Activated naive CD4-positive, alpha-beta T cell (primary cell): Measurements from ENCODE around the gene IFFO2.
A peak's percentile ranks its signal among the peaks of the same experiment; 100 is the strongest.
"Not testable (repeated sequence)": the region's sequence is repeated elsewhere in the genome, so short reads cannot be mapped to it uniquely, and the experiment has no call there.

Experiments
- DNase-seq, 4 experiments: peaks; one replicate each; lab custom pipeline; 2025; lab: John Stamatoyannopoulos, UW

IFFO2 gene

DNA sequence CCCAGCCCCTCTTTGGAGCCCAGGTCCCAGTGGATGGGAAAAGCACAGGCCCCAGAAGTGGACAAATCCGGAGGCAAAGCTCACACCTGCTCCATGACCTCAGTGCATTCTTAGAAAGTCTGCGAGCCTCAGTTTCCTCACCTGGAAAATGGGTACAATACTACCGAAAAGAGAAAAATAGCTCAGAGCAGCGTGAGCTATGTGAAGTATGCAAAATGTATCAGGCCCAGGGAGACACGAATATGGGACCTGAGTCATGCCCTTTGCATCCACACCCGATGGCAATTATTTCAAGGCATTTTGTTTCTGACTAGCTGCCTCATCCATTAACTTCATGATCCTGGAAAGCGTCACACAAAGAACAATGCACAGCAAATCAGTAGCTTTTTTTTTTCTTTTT is 63.4 kb downstream of the IFFO2 start:
- DNase-seq, result no peak

DNA sequence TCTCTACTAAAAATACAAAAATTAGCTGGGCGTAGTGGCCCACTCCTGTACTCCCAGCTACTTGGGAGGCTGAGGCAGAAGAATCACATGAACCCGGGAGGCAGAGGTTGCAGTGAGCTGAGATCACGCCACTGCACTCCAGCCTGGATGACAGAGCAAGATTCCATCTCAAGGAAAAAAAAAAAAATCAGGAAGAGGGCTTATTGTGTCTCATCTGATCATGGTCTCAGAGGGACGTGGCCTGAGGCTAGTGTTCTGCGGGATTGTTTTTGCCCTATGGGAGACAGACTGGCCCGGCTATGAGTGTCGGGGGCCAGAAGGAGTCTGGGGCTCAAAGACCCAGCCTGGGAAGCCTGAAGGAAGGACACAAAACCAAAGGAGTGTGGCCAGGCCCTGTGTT is 64.6 kb downstream of the IFFO2 start:
- DNase-seq, result not testable (repeated sequence)

DNA sequence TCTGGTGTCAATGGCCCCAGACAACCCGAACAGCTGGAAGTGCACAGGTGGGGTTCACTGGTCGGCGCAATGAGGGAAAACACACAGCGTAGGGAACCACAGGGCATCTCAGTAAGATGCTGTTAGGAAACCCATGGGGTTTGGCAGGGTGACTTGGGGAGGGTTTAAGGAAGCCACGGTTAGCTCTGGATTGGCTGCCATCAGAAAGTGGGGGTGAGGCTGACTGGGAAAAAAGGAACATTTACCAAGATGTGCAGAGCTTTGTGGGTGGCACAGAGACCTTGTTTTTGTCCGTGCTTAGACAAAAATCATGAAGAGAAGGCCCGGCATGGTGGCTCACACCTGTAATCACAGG is 65.1 kb downstream of the IFFO2 start:
- DNase-seq, result no peak

DNA sequence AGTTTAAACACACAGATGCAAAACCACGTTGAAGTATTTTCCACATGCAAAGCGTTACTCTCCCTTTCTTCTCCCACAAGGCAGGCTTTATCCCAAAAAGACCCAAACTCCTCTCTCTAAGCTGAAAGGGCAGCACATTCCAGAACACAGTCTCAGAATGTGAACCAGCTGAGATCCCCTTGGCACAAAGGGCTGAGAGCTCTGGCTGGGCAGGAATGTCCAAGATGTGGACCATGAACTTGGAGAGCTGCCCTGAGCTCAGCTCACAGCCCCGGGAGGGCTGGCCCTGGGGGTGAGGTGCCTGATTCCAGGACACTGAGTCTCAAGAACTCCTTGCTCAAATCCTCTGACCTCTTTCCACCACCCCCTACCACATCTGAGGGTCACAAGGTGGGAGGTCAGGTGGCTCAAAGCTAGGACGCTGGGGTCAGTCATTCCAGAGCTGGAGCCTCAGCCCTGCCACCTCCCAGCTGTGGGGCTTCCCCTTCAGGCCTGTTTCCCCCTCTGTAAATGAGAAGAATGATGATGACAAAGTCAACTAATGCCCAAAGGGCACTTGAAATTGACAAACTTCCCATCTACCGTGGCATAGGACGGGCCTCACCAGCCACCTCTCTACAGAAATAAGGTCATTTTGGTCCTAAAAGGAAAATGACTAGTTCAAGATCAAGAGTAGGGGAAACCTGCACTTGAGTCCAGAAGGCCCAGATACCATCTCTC is 65.6 kb downstream of the IFFO2 start:
- no peak for DNase-seq

DNA sequence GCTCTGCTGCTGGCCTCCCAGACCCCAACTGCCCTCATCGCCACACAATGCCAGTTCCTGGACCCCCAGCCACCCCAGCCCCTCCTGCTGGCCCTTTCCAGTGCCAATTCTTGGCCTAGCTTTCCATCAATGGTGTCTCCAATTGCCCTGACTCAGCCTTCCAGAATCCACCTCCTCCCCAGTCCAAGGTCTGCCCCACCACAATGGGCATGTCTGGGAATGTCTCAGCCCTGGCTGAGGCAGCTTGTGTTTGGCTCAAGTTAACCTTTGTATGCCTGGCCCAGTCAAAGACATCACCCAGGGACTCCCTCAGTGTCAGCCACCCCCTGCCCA is 70.5 kb downstream of the IFFO2 start:
- no peak for DNase-seq

DNA sequence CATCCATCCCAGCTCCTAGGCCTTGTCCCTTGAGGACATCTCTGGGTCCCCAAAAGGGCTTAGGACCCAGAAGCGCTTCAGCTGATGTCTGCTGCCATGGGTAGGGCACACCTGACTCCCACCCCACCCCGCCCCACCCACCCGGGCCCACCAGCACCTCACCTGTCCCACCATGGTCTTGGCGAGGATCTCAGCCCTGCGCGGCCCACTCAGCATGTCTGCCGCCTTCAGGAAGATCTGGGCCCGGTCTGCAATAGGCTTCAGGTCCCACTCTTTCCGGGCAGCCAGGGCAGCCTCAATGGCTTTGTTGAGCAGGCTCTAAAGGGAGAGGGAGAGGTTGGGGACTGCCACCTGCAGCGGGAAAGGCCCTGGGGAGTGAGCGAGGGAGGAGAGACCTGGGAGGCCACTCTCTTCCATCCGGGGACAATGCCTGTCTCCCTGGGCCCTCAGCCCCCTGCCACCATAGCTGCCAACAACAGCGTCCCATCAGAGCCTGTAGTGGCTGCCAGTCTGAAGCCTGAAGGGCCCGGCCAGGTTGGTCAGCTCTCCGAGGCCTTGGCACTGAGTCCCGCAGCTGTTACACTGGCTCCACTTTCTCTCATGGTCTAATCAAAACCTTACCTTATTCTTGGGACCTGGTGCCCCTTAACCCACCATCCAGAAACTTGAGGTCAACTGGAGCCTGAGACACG is 71.0 kb downstream of the IFFO2 start:
- no peak for DNase-seq

DNA sequence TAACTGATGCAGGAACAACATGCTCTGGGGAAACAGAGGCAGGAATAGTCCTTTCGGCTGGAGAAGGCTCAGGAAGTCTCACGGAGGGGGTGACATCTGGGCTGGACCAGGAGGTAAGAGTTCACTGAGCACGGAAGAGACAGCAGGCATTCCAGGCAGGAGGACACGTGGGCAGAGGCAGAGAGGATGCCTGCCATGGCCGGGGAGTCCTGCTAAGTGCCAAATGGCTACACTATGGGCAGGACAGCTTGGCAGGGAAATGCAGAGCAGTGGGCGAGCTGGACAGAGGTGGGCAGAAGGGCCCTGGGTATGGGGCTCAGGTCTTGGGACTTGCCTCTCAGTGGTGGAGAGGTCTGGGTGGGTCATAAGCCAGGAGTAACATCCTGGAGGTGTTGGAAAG is 71.7 kb downstream of the IFFO2 start:
- DNase-seq, result no peak

DNA sequence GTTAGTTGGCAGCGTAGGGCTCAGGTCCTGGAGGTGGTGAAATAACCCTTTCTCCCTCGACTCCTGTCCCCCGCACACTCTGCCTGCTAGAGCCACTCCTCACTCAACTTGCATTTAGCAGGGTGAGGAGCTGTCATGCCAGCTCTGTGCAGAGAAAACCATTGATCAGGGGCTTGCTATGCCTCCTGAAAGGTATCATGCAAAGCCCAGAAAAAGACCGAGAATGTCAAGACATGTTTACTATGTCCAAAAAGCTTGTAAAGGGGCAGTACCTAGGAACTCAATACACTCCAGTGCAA is 72.1 kb downstream of the IFFO2 start:
- no peak for DNase-seq

DNA sequence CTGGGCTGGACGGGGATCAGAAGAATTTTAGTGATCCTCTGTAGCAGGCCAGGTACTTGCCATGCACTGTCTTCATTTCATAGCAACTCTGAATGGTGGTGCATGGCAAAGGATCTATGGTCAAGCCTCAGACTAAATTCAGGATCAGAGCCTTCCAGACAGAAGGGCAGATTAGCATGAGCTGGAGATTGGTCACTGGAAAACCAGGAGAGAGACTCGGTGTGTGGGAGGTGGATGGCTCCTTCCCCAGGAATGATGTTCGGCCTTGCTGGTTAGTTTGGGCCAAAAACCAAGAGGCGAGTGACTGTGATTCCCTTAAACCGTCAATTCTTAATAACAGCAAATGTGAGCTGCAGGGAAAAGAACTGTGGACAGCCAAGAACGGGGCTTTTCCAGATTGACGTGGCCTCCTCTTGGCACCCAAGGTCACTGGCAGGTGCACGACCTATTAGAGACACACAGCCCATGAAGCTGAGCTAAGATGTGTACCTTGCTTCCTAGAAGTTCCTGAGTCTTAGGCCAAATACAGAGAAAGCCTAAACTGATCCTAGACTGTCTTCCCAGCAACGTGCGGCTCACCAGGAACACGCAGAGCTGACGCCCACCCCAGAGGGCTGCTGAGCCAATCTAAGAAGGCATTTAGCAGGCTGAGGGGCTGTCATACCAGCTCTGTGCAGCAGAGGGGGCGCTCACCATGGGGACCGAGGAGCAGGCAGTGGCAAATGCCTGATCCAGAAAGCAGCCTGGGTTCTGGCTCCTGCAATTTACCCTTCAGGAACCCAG is 72.6 kb downstream of the IFFO2 start:
- peak; percentile 31 to 69 (median 50) for DNase-seq

DNA sequence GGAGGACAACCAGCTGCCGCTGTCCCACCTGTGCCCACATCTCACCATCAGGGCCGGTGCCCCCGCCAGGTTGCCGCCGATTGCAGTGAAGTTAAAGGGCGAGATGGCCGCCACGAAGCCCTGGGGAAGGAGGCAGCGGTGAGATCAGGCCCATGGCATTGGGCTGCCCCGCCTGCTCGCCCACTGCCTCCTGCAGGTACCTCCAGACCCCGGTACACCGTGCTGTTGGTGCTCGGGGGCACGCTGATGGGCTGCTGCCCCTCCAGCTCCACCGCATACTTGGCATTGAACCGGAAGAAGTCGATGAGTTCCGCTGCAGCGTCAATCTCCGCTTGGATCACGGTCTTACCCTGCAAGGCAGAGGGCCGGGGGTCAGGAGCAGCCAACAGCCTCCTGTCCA is 73.4 kb downstream of the IFFO2 start:
- no peak for DNase-seq

DNA sequence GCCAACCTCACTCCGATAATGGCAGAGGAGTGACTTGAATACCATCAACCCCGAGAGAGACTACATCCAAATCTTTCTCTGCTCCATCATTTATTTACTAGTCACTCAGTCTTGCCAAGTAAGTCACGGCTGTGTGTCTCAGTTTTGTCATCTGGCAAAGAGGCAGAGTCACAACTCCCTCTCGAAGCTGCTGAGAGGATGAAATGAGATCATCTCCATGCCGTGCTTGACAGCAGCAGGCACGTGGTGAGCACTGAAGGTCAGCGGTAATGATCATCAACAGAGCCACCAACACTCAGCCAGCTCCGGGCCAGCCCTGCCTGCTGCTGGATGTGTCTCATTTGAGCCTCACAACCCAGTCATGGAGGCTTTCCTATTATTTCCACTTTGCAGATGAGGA is 74.0 kb downstream of the IFFO2 start:
- DNase-seq, result no peak

DNA sequence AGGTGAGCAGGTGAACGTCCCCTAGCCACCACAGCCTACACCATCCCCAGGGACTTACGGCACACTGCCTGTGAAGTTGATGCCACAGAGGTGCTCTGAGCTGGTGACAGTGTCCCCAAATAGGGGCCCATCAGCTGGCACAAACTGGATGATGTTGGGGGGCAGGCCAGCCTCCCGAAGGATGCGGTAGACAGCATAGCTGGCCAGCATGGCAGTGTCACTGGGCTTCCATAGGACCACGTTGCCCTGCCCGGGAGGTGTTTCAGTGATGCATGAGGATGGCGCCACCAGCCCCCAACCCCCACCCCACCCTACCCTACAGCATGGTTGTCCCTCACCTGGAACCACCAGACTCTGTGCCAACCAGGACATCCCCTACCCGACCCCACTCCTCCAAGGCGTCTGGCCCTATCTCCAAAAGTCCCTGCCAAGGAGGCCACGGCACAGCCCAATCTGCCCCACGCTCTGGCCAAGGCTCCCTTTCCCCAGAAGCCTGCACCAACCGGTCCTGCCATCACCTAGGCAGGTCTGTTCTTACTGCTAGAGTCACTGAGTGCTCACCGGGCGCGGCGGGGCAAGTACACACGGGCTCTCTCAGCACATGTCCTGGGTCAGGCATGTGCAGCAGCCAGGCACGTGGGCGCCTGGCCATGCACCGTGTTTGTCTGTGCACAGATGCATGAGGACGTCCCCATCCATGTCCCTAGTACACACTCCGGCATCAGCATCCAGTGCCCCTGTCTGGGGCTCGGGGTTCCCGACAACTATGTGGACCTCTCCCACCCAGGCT is 74.6 kb downstream of the IFFO2 start:
- DNase-seq, result no peak

DNA sequence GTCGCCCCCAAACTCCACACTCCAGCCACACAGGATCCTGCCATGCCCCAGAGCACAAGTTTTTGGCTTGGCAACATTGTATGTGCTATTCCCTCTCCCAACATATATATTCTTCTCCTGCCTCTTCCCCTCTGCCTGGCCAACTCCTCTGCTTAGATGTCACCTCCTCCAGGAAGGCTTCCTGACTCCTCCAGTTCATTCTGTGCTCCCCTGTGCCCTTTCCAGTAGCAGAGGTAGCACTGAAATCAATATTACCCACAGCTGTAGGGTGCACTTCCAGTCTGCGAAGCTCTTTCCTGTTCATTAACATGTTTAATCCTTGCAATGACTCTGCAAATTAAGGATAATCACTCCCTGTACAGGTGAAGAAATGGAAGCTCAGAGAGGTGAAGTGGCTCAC is 75.3 kb downstream of the IFFO2 start:
- DNase-seq, result no peak

DNA sequence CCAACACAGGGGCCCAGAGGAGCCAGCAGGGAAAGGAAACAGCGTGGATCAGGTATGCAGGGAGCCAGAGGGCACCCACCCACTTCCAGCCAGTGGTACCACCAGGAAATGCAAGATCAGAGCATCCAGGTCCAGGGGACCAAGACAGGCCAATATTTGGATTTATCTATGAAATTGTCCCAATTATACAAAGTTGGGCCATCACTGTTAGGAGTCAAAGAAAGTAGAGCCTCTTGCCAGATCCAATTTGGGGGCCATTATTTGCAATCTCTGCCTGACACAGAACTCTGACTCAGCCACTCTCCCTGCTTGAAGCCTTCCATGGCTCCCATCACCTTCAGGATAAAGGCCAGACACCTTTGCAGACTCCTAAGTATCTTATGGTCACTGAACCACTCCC is 75.9 kb downstream of the IFFO2 start:
- DNase-seq, result no peak

DNA sequence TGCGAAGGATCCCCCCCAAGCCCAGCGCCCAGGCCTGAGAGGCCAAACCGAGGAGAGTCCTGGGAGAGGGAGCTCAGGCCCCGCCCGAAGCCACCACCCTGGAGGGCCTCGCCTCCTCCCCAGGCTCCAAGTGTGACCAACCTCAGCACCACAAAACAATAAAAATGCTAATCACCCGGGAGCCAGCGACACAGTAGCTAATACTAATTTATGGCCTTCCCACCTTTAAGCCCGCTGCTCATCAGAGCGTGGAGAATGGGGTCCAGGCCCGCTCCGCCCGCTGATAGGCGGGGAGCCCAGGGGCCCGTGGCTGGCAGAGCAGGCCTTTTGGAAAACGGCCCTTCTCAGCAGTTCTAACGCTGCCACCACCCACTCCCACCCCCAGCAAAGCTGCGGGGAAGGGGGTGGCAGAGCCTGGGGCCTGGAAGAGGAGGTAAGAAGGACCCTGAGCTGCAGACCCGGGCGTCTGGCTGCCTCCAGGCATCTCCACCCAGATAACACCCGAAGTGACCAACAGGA is 76.6 kb downstream of the IFFO2 start:
- DNase-seq, result no peak

DNA sequence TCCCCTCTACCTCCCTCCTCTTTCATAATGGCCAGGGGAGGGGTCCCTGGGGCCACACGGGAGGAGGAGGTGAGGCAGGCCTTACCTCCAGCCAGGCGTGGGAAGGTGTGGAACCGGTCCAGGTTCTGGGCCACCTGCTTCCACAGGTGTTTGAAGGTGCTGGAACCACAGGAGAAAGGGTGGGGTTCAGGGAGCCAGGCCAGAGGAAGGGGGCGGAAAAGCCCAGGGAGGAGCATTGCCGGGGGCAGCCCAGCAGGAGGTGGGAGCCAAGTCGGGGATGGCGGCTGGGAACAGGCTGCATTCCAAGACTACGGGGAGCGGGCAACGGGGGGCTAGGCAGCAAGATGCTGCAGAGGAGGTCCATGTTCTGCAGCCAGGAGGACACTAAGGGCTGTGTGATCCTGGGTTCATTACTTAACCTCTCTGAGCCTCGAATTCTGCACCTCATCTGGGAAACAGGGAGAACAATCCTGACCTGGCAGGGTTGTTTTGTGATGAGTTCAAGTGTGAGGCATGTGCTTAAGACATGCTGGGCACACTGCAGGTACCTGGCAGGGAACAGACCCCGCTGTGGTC is 77.2 kb downstream of the IFFO2 start:
- no peak for DNase-seq

DNA sequence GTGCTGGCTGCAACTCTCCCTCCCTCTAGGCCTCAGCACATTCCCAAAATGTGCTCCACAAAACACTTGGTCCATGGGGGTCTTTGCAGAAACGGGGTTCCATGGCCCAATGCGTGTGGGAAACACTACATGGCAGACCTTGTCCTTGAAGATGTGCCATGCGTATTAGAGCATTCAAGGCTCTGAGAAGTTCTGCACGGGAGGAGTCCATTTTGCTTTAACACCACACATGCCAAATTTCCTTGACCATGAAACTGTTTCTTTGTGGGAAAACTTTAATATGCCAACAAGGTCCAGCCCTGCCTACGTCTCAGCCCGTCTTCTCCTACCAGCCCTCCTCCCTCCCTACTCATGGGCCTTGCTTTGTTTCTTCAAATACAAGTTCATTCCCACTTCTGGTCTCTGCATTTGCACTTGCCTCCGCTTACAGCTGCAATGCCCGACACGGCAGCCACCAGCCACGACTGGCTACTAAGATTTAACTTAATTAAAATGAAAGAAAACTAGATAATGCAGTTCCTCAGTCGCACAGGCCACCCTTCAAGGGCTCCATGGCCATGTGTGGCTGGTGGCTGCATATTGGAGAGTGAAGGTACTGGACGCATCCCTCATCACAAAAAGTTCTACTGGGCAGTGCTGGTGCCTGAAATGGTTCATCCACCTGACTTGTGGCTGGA is 77.8 kb downstream of the IFFO2 start:
- no peak for DNase-seq

DNA sequence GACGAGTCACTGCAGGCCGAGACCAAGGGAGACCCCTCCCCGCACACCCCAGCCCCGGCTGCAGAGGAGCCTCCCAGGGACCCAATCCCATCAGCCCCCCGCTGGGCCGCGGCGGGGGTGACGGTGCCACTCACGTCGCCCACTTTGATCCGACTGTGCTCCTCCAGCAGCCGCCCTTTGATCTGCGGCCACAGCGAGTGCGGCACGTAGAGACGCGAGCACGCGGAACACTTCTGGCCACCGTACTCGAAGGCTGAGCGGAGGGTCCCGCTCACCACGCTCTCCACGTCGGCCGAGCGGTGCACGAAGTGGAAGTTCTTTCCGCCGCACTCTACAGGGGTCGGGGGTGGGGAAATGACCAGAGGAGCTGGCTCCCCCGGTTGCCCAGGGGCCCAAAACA is 79.2 kb downstream of the IFFO2 start:
- DNase-seq, result no peak

DNA sequence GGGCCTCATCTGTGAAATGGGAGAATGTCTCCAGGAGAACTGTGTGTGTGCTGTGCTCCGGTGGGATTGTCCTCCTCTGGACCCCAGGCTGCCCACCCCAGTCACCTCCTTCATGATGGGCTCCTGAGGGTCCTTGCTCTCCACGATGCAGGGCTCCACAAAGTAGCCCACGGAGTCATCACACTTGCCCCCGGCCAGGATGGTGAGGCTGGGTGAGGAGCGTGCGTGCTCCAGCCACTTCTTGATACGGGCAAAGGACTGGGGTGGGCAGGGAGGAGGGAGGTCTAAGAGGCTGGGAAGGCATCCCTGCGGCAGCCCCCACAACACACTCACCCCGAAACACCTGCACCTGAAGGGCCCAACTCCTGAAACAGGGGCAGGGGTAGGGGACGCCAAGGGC is 80.3 kb downstream of the IFFO2 start:
- DNase-seq, result no peak

DNA sequence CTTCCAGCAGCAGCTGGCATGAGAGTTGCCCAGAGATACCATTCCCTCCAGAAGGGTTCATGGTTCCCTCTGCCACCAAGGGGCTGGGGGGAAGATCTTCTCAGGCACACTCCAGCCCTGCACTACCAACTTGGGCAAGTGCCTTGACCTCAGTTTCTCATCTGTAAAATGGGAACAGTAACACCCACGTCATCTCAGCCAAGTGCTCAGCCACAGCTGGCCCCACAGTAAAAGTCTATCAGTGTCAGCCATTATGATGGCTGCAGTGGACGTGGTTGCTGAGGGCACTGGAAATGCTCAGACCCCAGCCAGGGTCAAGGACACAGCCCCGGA is 80.7 kb downstream of the IFFO2 start:
- no peak for DNase-seq

DNA sequence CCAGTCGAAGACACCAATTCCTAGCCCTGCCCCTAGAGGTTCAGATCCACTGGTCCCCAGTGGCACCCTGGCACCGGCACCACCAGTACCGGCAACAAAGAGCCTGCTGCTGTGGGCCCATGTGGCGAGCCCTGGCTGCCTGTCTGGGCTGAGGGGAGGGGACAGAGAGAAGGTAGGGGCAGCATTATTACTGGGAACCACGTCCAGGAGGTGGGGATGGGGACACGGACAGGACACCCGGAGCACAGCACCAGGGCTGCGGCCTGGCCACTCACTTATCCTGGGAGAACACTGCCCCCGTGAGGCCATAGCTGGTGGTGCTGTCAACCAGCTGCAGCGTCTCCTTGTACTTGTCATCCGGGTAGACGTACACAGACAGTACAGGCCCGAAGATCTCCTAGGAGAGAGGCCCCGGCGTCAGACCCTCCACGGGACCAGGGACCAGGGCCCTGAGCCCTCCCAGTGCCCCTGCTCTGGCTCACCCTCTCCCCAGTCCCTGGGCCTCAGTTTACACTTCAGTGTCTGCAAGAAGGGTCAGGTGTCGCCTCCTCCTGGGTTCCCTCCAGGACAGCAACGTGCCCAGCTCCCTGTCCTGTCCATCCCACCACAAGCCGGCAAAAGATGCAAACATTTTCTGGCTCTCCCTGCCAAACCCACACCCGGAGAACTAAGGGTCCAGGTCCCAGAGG is 81.2 kb downstream of the IFFO2 start:
- DNase-seq, result peak; percentile 15 to 65 (median 42)
